Thyroid gland (tissue), 4 donors: ENCODE results near the gene SMIM36.

Experiments
- CTCF ChIP-seq, 6 experiments: fragments of 200-600 bp in 3 of 6; fragments of 450-650 bp in 3 of 6; sonication (generic) in 3 of 6; IDR thresholded peaks; one replicate each; pipeline ENCODE4 v1.5.1; 2016 to 2019; ENCODE audit warnings: antibody characterized with exemption in 6 of 6, mild to moderate bottlenecking in 2 of 6, inconsistent platforms in 1 of 6, moderate library complexity in 1 of 6
- POLR2A ChIP-seq, 2 donors: fragments of 450-650 bp; IDR thresholded peaks; one replicate each; pipeline ENCODE4 v1.6.1; 2017; ENCODE audit warnings: antibody characterized with exemption in 2 of 2, mild to moderate bottlenecking in 2 of 2, moderate library complexity in 1 of 2

GRCh38 chr17:55451203-55451641 lies 60.0 kb downstream of the SMIM36 start:
- TF ChIP-seq POLR2A (IDR thresholded peaks at IDR 0.05), result no peak
- TF ChIP-seq CTCF (IDR thresholded peaks at IDR 0.05), result no peak
